B cell (primary cell): ENCODE measurements around the gene PAM. TPM values are rescaled to one million over a fixed set of nuclear protein-coding genes. Genes with fewer than 3 reads are reported as not detected.

Experiments used
- ATAC-seq: fragments of 200-7000 bp; cut with Tn5 transposase; one replicate; pipeline ENCODE4 v1.10.0; 2021; ENCODE audit warnings: low read depth, mild to moderate bottlenecking, moderate number of reproducible peaks, moderate library complexity
- CTCF ChIA-PET: fragments of 350-600 bp; sonication (Branson Sonifier 250); formaldehyde crosslinking; loops from one replicate; lab custom pipeline; 2021; ENCODE audit warnings: antibody characterized with exemption, inconsistent platforms; lab: Charles Lee
- POLR2A ChIA-PET: fragments of 350-600 bp; sonication (Branson Sonifier 250); formaldehyde crosslinking; loops from one replicate; lab custom pipeline; 2021; ENCODE audit warnings: antibody characterized with exemption; lab: Charles Lee
- DNase-seq: peaks from one replicate; pipeline ENCODE4 v3.0.0; 2013
- H2AFZ ChIP-seq: 2 replicates; pipeline ENCODE4 v1.6.1; 2012; ENCODE audit warnings: mild to moderate bottlenecking, low read depth, low read length; ENCODE audit not compliant: insufficient read depth, poor library complexity, severe bottlenecking
- H3K27ac ChIP-seq, 2 donors: 1 replicate in 1 of 2; 2 replicates in 1 of 2; pipeline ENCODE4 v1.5.1; 2012 to 2013; ENCODE audit warnings: low read length in 2 of 2, mild to moderate bottlenecking in 2 of 2, moderate library complexity in 1 of 2
- H3K27me3 ChIP-seq, 4 experiments: fragments of 200-600 bp in 1 of 4; sonication (generic) in 1 of 4; replicated peaks in 1 of 4; 1 replicate in 2 of 4; 2 replicates in 2 of 4; pipeline versions ENCODE4 v1.6.1 to v1.7.0; 2013 to 2016; ENCODE audit warnings: low read length in 3 of 4, mild to moderate bottlenecking in 2 of 4, mixed read lengths in 1 of 4, moderate library complexity in 1 of 4; ENCODE audit not compliant: insufficient read depth in 4 of 4, control insufficient read depth in 3 of 4; ENCODE audit errors: control extremely low read depth in 1 of 4
- H3K36me3 ChIP-seq, 2 experiments: replicated peaks in 1 of 2; 1 replicate in 1 of 2; 2 replicates in 1 of 2; pipeline versions ENCODE4 v1.6.1 to v1.7.1; 2013; ENCODE audit warnings: low read length in 1 of 2; ENCODE audit not compliant: insufficient read depth in 2 of 2, control insufficient read depth in 1 of 2; ENCODE audit errors: control extremely low read depth in 1 of 2, extremely low read depth in 1 of 2
- H3K4me1 ChIP-seq, 2 donors: fragments of 200-600 bp in 1 of 2; sonication (generic) in 1 of 2; 1 replicate in 1 of 2; 2 replicates in 1 of 2; pipeline versions ENCODE4 v1.5.1 to v1.6.1; 2013 to 2017; ENCODE audit warnings: low read length in 2 of 2; ENCODE audit not compliant: control insufficient read depth in 2 of 2, insufficient read depth in 2 of 2
- H3K4me2 ChIP-seq: replicated peaks from 2 replicates; pipeline ENCODE3; 2012; ENCODE audit warnings: mild to moderate bottlenecking, low read depth, low read length; ENCODE audit not compliant: poor library complexity, severe bottlenecking
- H3K4me3 ChIP-seq, 5 experiments: fragments of 200-600 bp in 1 of 5; sonication (generic) in 1 of 5; 1 replicate in 3 of 5; 2 replicates in 2 of 5; pipeline versions ENCODE4 v1.5.1 to v1.7.0; 2011 to 2016; ENCODE audit warnings: low read length in 4 of 5, mild to moderate bottlenecking in 4 of 5, low read depth in 2 of 5, control low read depth in 1 of 5, moderate library complexity in 1 of 5; ENCODE audit not compliant: insufficient read depth in 1 of 5; ENCODE audit errors: control extremely low read depth in 1 of 5, extremely low read depth in 1 of 5
- H3K79me2 ChIP-seq: fragments of 200-600 bp; sonication (generic); one replicate; pipeline ENCODE4 v1.6.0; 2016; ENCODE audit warnings: low read length; ENCODE audit not compliant: control insufficient read depth, insufficient read depth
- H3K9ac ChIP-seq: fragments of 200-600 bp; sonication (generic); 2 replicates; pipeline ENCODE4 v1.6.1; 2017; ENCODE audit warnings: mild to moderate bottlenecking, low read length, moderate library complexity
- H3K9me3 ChIP-seq, 3 donors: one replicate each; pipeline versions ENCODE4 v1.6.1 to v1.7.1; 2013; ENCODE audit warnings: low read length in 2 of 3; ENCODE audit not compliant: control insufficient read depth in 2 of 3, insufficient read depth in 1 of 3; ENCODE audit errors: control extremely low read depth in 1 of 3
- H4K20me1 ChIP-seq: 2 replicates; pipeline ENCODE4 v1.6.0; 2012; ENCODE audit warnings: mild to moderate bottlenecking, low read length; ENCODE audit not compliant: insufficient read depth, control insufficient read depth, poor library complexity, severe bottlenecking
- H3K27ac Mint-ChIP-seq: one replicate; pipeline ENCODE4 v1.8.0; 2021; ENCODE audit warnings: mixed read lengths
- H3K27me3 Mint-ChIP-seq: one replicate; pipeline ENCODE4 v1.8.0; 2021; ENCODE audit warnings: mixed read lengths
- H3K4me1 Mint-ChIP-seq: one replicate; pipeline ENCODE4 v1.8.0; 2021; ENCODE audit warnings: mixed read lengths
- H3K4me3 Mint-ChIP-seq: one replicate; pipeline ENCODE4 v1.8.0; 2021; ENCODE audit warnings: mixed read lengths
- H3K9me3 Mint-ChIP-seq: one replicate; pipeline ENCODE4 v1.8.0; 2022; ENCODE audit warnings: mixed read lengths; ENCODE audit not compliant: insufficient read depth
- CTCF ChIP-seq: fragments of 200-600 bp; IDR thresholded peaks from one replicate; pipeline ENCODE4 v1.8.0; 2022; ENCODE audit warnings: antibody characterized with exemption, mild to moderate bottlenecking
- EZH2 ChIP-seq: IDR thresholded peaks from 2 replicates; pipeline ENCODE4 v1.6.1; 2012; ENCODE audit warnings: borderline replicate concordance, low read depth, mild to moderate bottlenecking, moderate library complexity, low read length; ENCODE audit not compliant: insufficient read depth, poor library complexity, severe bottlenecking
- WGBS: methylation state at CpG from one replicate; pipeline ENCODE4 v1.1.5; 2013; ENCODE audit warnings: missing lambda C conversion rate; ENCODE audit not compliant: insufficient coverage; 5-methylcytosine and 5-hydroxymethylcytosine counted together
- intact Hi-C: fragments of 100-400 bp; cut with micrococcal nuclease; formaldehyde crosslinking; loops from one replicate; pipeline ENCODE4 v1.10.0; 2022
- polyA plus RNA-seq: library from polyadenylated mRNA; depleted of rRNA; stranded (reverse); fragments of >200 nt; gene quantifications from 2 replicates; pipeline ENCODE4 v1.2.3, GENCODE V29; 2012
- total RNA-seq, 2 donors: library from RNA; stranded (reverse); fragments of 120-200 nt in 1 of 2; gene quantifications; 1 replicate in 1 of 2; 2 replicates in 1 of 2; pipeline versions ENCODE4 v1.2.3 to v1.2.4, GENCODE V29; 2013 to 2022

Gene PAM
- total and polyA plus RNA-seq, 2 donors (not counting 1 experiment from before 2014, with no cell fraction given) = 1.00 to 34.8 TPM

GRCh38 chr5:102760815-102761214, 5.7 kb downstream of the PAM start:
- peaks cover 8% of the 10 kb centered on the region in 2 donors for H3K4me1 ChIP-seq
- ATAC-seq (no peak), DNase-seq (no peak)
- H2AFZ ChIP-seq = no peak overlapping the region
- H3K36me3 ChIP-seq = no peaks in the 10 kb centered on the region
- H3K27ac Mint-ChIP-seq = no peak overlapping the region
- no peak overlapping the region for H3K27ac ChIP-seq
- no peak overlapping the region for H3K4me2 ChIP-seq
- ChIA-PET POLR2A (no interaction called here), CTCF (no interaction called here)
- H3K9ac ChIP-seq = no peak overlapping the region
- intact Hi-C loops = no loop called here
- H3K4me3 ChIP-seq = no peak overlapping the region
- WGBS = 20% methylated on average over 1 of the region's 2 CpGs
- H3K9me3 ChIP-seq = no peaks in the 10 kb centered on the region
- H3K27me3 ChIP-seq = no peaks in the 10 kb centered on the region
- H3K79me2 ChIP-seq = no peaks in the 10 kb centered on the region
- TF ChIP-seq CTCF = no peak
- no peak for TF ChIP-seq EZH2
- H3K9me3 Mint-ChIP-seq = no peaks in the 10 kb centered on the region
- no peak overlapping the region for H3K4me3 Mint-ChIP-seq
- peaks cover 29% of the 10 kb centered on the region for H3K4me1 Mint-ChIP-seq
- H4K20me1 ChIP-seq = no peaks in the 10 kb centered on the region
- no peaks in the 10 kb centered on the region for H3K27me3 Mint-ChIP-seq

- peaks cover 22% of the 10 kb centered on the region for H3K4me1 Mint-ChIP-seq
- no peaks in the 10 kb centered on the region for H3K9me3 ChIP-seq
- ChIA-PET POLR2A (no interaction called here), CTCF (interaction anchor here (2.9 kb wide), 1 partner anchor 19 kb away, joined by 13 read pairs; no protein-coding TSS in a partner anchor)
- H4K20me1 ChIP-seq = no peaks in the 10 kb centered on the region
- TF ChIP-seq EZH2 = no peak
- no peak for TF ChIP-seq CTCF
- H3K27ac ChIP-seq = no peak overlapping the region
- no peak overlapping the region for H3K4me2 ChIP-seq
- H3K27me3 Mint-ChIP-seq = no peaks in the 10 kb centered on the region
- H3K9ac ChIP-seq = no peak overlapping the region
- no peak overlapping the region for H2AFZ ChIP-seq
- H3K27me3 ChIP-seq = no peaks in the 10 kb centered on the region
- intact Hi-C loops = no loop called here
- no peaks in the 10 kb centered on the region for H3K79me2 ChIP-seq
- H3K36me3 ChIP-seq = no peaks in the 10 kb centered on the region
- no peak for ATAC-seq
- H3K4me1 ChIP-seq = peaks cover 4% of the 10 kb centered on the region in 2 donors
- no peaks in the 10 kb centered on the region for H3K9me3 Mint-ChIP-seq
- H3K4me3 ChIP-seq = no peak overlapping the region
- no peak overlapping the region for H3K27ac Mint-ChIP-seq
- peak overlapping the region; percentile 55 for H3K4me3 Mint-ChIP-seq
- DNase-seq = peak; percentile 17
Measured at GRCh38 chr5:102762095-102762534, 7.0 kb downstream of the PAM start.
